CD4-positive, alpha-beta T cell treated with Interleukin-12 subunit alpha and Interleukin-12 subunit beta, for 1 hour (primary cell): ENCODE measurements around the gene ZDHHC19.
"Not testable (repeated sequence)": the region's sequence is repeated elsewhere in the genome, so short reads cannot be mapped to it uniquely, and the experiment has no call there.

Experiments
- DNase-seq: peaks from one replicate; pipeline ENCODE4 v3.0.0-alpha.2; 2020

ZDHHC19 gene

GRCh38 chr3:196175722-196176121 is 35.5 kb downstream of the ZDHHC19 start:
- DNase-seq = no peak

- DNase-seq = no peak
These were observed 36.0 kb downstream of the ZDHHC19 start for GRCh38 chr3:196175116-196175625.

GRCh38 chr3:196174652-196175051 is 36.5 kb downstream of the ZDHHC19 start:
- DNase-seq = no peak

GRCh38 chr3:196170296-196170695 is 40.9 kb downstream of the ZDHHC19 start:
- not testable (repeated sequence) for DNase-seq

- DNase-seq = no peak
These were observed 41.4 kb downstream of the ZDHHC19 start for GRCh38 chr3:196169836-196170240.

GRCh38 chr3:196168808-196169391 is 42.3 kb downstream of the ZDHHC19 start:
- DNase-seq = no peak

GRCh38 chr3:196166741-196167140 is 44.5 kb downstream of the ZDHHC19 start:
- no peak for DNase-seq

- no peak for DNase-seq
These were observed 45.4 kb downstream of the ZDHHC19 start for GRCh38 chr3:196165850-196166249.

- DNase-seq = not testable (repeated sequence)
These were observed 46.1 kb downstream of the ZDHHC19 start for GRCh38 chr3:196165006-196165575.

GRCh38 chr3:196164576-196164975 is 46.6 kb downstream of the ZDHHC19 start:
- no peak for DNase-seq

- DNase-seq = no peak
These were observed 47.3 kb downstream of the ZDHHC19 start for GRCh38 chr3:196163666-196164493.

- DNase-seq = no peak
These were observed 48.0 kb downstream of the ZDHHC19 start for GRCh38 chr3:196163212-196163611.

- DNase-seq = no peak
These were observed 48.5 kb downstream of the ZDHHC19 start for GRCh38 chr3:196162679-196163078.

- DNase-seq = peak; percentile 44
These were observed 51.0 kb downstream of the ZDHHC19 start for GRCh38 chr3:196159952-196160804.

GRCh38 chr3:196159526-196159925 is 51.7 kb downstream of the ZDHHC19 start:
- no peak for DNase-seq

GRCh38 chr3:196156160-196156559 is 55.0 kb downstream of the ZDHHC19 start:
- no peak for DNase-seq

GRCh38 chr3:196150481-196150880 is 60.7 kb downstream of the ZDHHC19 start:
- DNase-seq = no peak

- no peak for DNase-seq
These were observed 61.3 kb downstream of the ZDHHC19 start for GRCh38 chr3:196149831-196150301.

- no peak for DNase-seq
These were observed 61.8 kb downstream of the ZDHHC19 start for GRCh38 chr3:196149375-196149774.
